Endodermal cell (in vitro differentiated cells): Measurements from ENCODE around the gene ZFYVE28. TPM values are rescaled to one million over a fixed set of nuclear protein-coding genes. Genes with fewer than 3 reads are reported as not detected.

Experiments used
- DNase-seq: peaks from one replicate; pipeline ENCODE4 v3.0.0-alpha.2; 2017
- H3K27ac ChIP-seq: 2 replicates; pipeline ENCODE4 v1.5.1; 2013; ENCODE audit warnings: mild to moderate bottlenecking, low read depth, low read length, moderate library complexity
- H3K27me3 ChIP-seq: 2 replicates; pipeline ENCODE4 v1.6.1; 2013; ENCODE audit warnings: mild to moderate bottlenecking, low read length, moderate library complexity; ENCODE audit not compliant: insufficient read depth, control insufficient read depth, poor library complexity, severe bottlenecking
- H3K36me3 ChIP-seq: 2 replicates; pipeline ENCODE4 v1.7.0; 2013; ENCODE audit warnings: mild to moderate bottlenecking, low read length, moderate library complexity; ENCODE audit not compliant: control insufficient read depth, insufficient read depth
- H3K4me1 ChIP-seq: one replicate; pipeline ENCODE4 v1.7.0; 2013; ENCODE audit warnings: low read length; ENCODE audit not compliant: control insufficient read depth, insufficient read depth
- H3K4me3 ChIP-seq: 2 replicates; pipeline ENCODE4 v1.5.1; 2013; ENCODE audit warnings: mild to moderate bottlenecking, low read length, moderate library complexity
- H3K9ac ChIP-seq: 2 replicates; pipeline ENCODE4 v1.6.1; 2013; ENCODE audit warnings: mild to moderate bottlenecking, low read length, moderate library complexity; ENCODE audit not compliant: poor library complexity, severe bottlenecking; ENCODE audit errors: extremely low read depth
- H3K9me3 ChIP-seq: 2 replicates; pipeline ENCODE4 v1.6.1; 2013; ENCODE audit warnings: mild to moderate bottlenecking, low read length, moderate library complexity; ENCODE audit not compliant: control insufficient read depth
- H3K27ac Mint-ChIP-seq: 2 replicates; pipeline ENCODE4 v1.8.0; 2020; ENCODE audit warnings: mixed read lengths
- H3K27me3 Mint-ChIP-seq: 2 replicates; pipeline ENCODE4 v1.8.0; 2021; ENCODE audit warnings: mild to moderate bottlenecking, mixed read lengths; ENCODE audit not compliant: insufficient read depth
- H3K36me3 Mint-ChIP-seq: 2 replicates; pipeline ENCODE4 v1.8.0; 2020; ENCODE audit warnings: low read depth, mixed read lengths
- H3K4me1 Mint-ChIP-seq: 2 replicates; pipeline ENCODE4 v1.8.0; 2020; ENCODE audit warnings: mixed read lengths
- H3K4me3 Mint-ChIP-seq: 2 replicates; pipeline ENCODE4 v1.8.0; 2020; ENCODE audit warnings: mild to moderate bottlenecking, moderate library complexity, mixed read lengths
- H3K9me3 Mint-ChIP-seq: 2 replicates; pipeline ENCODE4 v1.8.0; 2020; ENCODE audit warnings: mild to moderate bottlenecking, mixed read lengths
- CTCF ChIP-seq: fragments of 200-600 bp; sonication (generic); conservative IDR thresholded peaks from 2 replicates; pipeline ENCODE4 v1.5.0; 2021; ENCODE audit warnings: antibody characterized with exemption, mild to moderate bottlenecking
- whole genome bisulfite sequencing, 2 experiments: methylation state at CpG; one replicate each; pipeline versions ENCODE4 v1.1.5 to v1.1.7; 2013; ENCODE audit warnings: missing lambda C conversion rate in 2 of 2, mixed read lengths in 1 of 2; ENCODE audit not compliant: insufficient coverage in 1 of 2, insufficient read length in 1 of 2; 5-methylcytosine and 5-hydroxymethylcytosine counted together
- total RNA-seq, 2 donors: library from RNA; stranded (reverse); fragmentation: NEBNext Ultra II Directional in 1 of 2; extraction: Animal tissue kit (Norgen Biotek cat#: 25700) in 1 of 2; gene quantifications; 2 replicates in 1 of 2; 3 replicates in 1 of 2; pipeline ENCODE4 v1.2.1, GENCODE V29; 2021

Gene ZFYVE28
- total RNA-seq, 2 donors from 2014 or later: 0.73 to 1.6 TPM

GRCh38 chr4:2406406-2406805, 12.0 kb downstream of the ZFYVE28 start:
- no peak overlapping the region for H3K27ac Mint-ChIP-seq
- H3K36me3 Mint-ChIP-seq: no peaks in the 10 kb centered on the region
- DNase-seq: peak; percentile 43
- H3K4me1 Mint-ChIP-seq: peaks cover 12% of the 10 kb centered on the region
- H3K9me3 Mint-ChIP-seq: no peaks in the 10 kb centered on the region
- no peak for TF ChIP-seq CTCF
- Histone ChIP-seq H3K4me1 (no peaks in the 10 kb centered on the region), H3K27ac (no peak overlapping the region), H3K9ac (no peak overlapping the region), H3K27me3 (no peaks in the 10 kb centered on the region), H3K9me3 (no peaks in the 10 kb centered on the region), H3K4me3 (no peak overlapping the region), H3K36me3 (no peaks in the 10 kb centered on the region)
- WGBS, 2 experiments: 80 to 81% methylated on average over 10 of the region's 10 CpGs
- no peak overlapping the region for H3K4me3 Mint-ChIP-seq
- peaks cover 7% of the 10 kb centered on the region for H3K27me3 Mint-ChIP-seq

- Histone ChIP-seq H3K9me3 (no peaks in the 10 kb centered on the region), H3K4me3 (no peak overlapping the region), H3K27ac (no peak overlapping the region), H3K36me3 (no peaks in the 10 kb centered on the region), H3K4me1 (no peaks in the 10 kb centered on the region), H3K9ac (no peak overlapping the region), H3K27me3 (no peaks in the 10 kb centered on the region)
- Mint-ChIP-seq H3K4me3 (no peak overlapping the region), H3K36me3 (no peaks in the 10 kb centered on the region), H3K9me3 (no peaks in the 10 kb centered on the region), H3K27me3 (peaks cover 6% of the 10 kb centered on the region), H3K4me1 (peaks cover 12% of the 10 kb centered on the region), H3K27ac (no peak overlapping the region)
- no peak for DNase-seq
- TF ChIP-seq CTCF: no peak
- 93 to 98% methylated on average over 5 to 7 of the region's 7 CpGs for WGBS, 2 experiments
These were observed 15.5 kb downstream of the ZFYVE28 start for GRCh38 chr4:2402941-2403340.

GRCh38 chr4:2402048-2402842, 16.2 kb downstream of the ZFYVE28 start:
- no peaks in the 10 kb centered on the region for H3K36me3 ChIP-seq
- Mint-ChIP-seq H3K4me1 (peaks cover 12% of the 10 kb centered on the region), H3K4me3 (peak overlapping the region; percentile 51), H3K27ac (peak overlapping the region; percentile 45), H3K9me3 (no peaks in the 10 kb centered on the region), H3K27me3 (peaks cover 4% of the 10 kb centered on the region), H3K36me3 (no peaks in the 10 kb centered on the region)
- DNase-seq: peak; percentile 99
- H3K27me3 ChIP-seq: no peaks in the 10 kb centered on the region
- no peaks in the 10 kb centered on the region for H3K4me1 ChIP-seq
- H3K4me3 ChIP-seq: peak overlapping the region; percentile 56
- TF ChIP-seq CTCF: peak; percentile 17
- H3K27ac ChIP-seq: no peak overlapping the region
- WGBS, 2 experiments: 36 to 47% methylated on average over 16 to 27 of the region's 27 CpGs
- no peak overlapping the region for H3K9ac ChIP-seq
- no peaks in the 10 kb centered on the region for H3K9me3 ChIP-seq
